SK-N-SH treated with all-trans-retinoic acid at 6 μM for 48 hours (cell line): ENCODE data around the gene DCAF12L1.

Source experiments
- ATAC-seq: fragments of 200-7000 bp; cut with Tn5 transposase; 3 replicates; pipeline ENCODE4 v1.9.1; 2020; ENCODE audit warnings: mild to moderate bottlenecking, moderate library complexity
- ESRRG ChIP-seq: fragments of 250-450 bp; sonication (Bioruptor Pico); IDR thresholded peaks from 2 replicates; pipeline ENCODE4 v1.6.1; 2021; ENCODE audit warnings: mild to moderate bottlenecking
- PATZ1 ChIP-seq: fragments of 250-450 bp; sonication (Bioruptor Pico); IDR thresholded peaks from 2 replicates; pipeline ENCODE4 v1.8.0; 2020; ENCODE audit warnings: mild to moderate bottlenecking, moderate library complexity, borderline replicate concordance
- PPARA ChIP-seq: fragments of 250-450 bp; sonication (Bioruptor Pico); IDR thresholded peaks from 2 replicates; pipeline ENCODE4 v1.5.0; 2020; ENCODE audit warnings: mild to moderate bottlenecking, borderline replicate concordance
- RARB ChIP-seq: fragments of 250-450 bp; sonication (Bioruptor Pico); IDR thresholded peaks from 2 replicates; pipeline ENCODE4 v1.8.0; 2021; ENCODE audit warnings: mild to moderate bottlenecking, moderate library complexity
- TOX ChIP-seq: fragments of 250-450 bp; sonication (Bioruptor Pico); IDR thresholded peaks from 2 replicates; pipeline ENCODE4 v1.8.0; 2021; ENCODE audit warnings: mild to moderate bottlenecking, moderate library complexity, borderline replicate concordance
- ZNF70 ChIP-seq: fragments of 450-650 bp; formaldehyde crosslinking; IDR thresholded peaks from 2 replicates; pipeline ENCODE4 v1.5.0; 2020; ENCODE audit warnings: mild to moderate bottlenecking, moderate library complexity
- ZNF8 ChIP-seq: fragments of 450-650 bp; formaldehyde crosslinking; IDR thresholded peaks from 2 replicates; pipeline ENCODE4 v1.5.0; 2020; ENCODE audit warnings: mild to moderate bottlenecking, moderate library complexity

DCAF12L1 gene

GRCh38 chrX:126509923-126510322 is 42.7 kb downstream of the DCAF12L1 start:
- no peak for ATAC-seq

More at GRCh38 chrX:126509923-126510322, 42.7 kb downstream of the DCAF12L1 start:
- no peak for TF ChIP-seq PATZ1
- no peak for TF ChIP-seq ZNF8 (CRISPR knock-in tag)
- no peak for TF ChIP-seq ZNF70
- no peak for TF ChIP-seq ESRRG (CRISPR knock-in tag)
- no peak for TF ChIP-seq TOX (CRISPR knock-in tag)
- TF ChIP-seq PPARA = no peak
- no peak for TF ChIP-seq RARB (CRISPR knock-in tag)
